Measurements from ENCODE around the gene ATP5F1D.

ATP5F1D gene

DNA sequence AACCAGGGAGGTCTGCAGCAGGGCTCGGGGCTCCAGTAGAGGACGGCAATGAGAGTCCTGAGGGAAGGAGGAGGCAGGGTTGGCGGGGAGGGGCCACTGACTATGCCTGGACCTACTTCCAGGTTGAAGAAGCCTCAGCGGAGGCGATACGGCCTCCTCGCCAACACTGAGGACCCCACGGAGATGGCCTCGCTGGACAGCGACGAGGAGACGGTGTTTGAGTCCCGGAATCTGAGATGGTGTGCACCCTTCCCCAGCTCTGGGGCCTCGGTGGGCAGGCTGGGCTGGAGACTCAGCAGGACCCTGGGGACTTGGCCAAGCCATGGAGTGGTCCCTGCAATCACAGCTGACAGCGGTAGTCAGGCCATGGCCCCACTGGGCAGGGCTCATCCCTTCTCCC lies 35.5 kb downstream of the ATP5F1D start:
- no peak for TF ChIP-seq CTCF (IDR thresholded peaks at IDR 0.05; ENCODE audit: borderline replicate concordance, insufficient read depth, low read depth, low read length)
- no peak overlapping the region for H3K4me3 ChIP-seq (ENCODE audit: low read depth, low read length)

- no peak overlapping the region for H3K4me3 ChIP-seq (ENCODE audit: low read depth, low read length)
- no peak for TF ChIP-seq CTCF (IDR thresholded peaks at IDR 0.05; ENCODE audit: borderline replicate concordance, insufficient read depth, low read depth, low read length)
Measured at GRCh38 chr19:1278074-1278473, 36.5 kb downstream of the ATP5F1D start.

- no peak overlapping the region for H3K4me3 ChIP-seq (ENCODE audit: low read depth, low read length)
- TF ChIP-seq CTCF (IDR thresholded peaks at IDR 0.05; ENCODE audit: borderline replicate concordance, insufficient read depth, low read depth, low read length) = no peak
Measured at GRCh38 chr19:1278713-1279660, 37.4 kb downstream of the ATP5F1D start.

DNA sequence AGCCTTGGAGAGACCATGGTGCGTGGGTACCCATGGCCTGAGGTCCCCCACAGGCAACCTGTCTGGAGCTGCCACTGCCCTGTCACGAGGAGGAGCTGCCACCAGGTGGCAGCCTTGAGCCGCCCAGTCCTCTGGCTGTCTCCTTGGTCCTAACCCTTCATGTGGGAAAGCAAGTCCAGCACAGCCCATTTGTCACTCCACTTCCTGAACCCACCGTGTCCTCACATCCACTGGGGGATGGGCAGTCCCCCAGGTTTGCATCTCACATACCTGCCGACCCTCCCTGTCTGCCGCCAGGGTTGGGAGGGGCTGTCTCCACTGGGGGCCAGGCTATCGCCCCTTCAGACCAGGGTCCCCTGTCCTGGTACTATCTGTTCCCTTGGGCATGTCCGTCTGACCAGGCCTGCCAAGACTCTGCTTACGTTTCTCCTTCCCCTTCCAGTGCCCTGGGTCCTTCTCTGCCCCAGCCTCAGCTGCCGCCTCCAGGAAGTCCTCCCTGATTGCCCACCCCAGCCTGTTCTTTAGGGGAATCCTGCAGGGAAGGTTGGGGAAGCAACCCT lies 38.3 kb downstream of the ATP5F1D start:
- TF ChIP-seq CTCF (IDR thresholded peaks at IDR 0.05; ENCODE audit: borderline replicate concordance, insufficient read depth, low read depth, low read length) = peak; percentile 98
- H3K4me3 ChIP-seq (ENCODE audit: low read depth, low read length) = no peak overlapping the region

- TF ChIP-seq CTCF (IDR thresholded peaks at IDR 0.05; ENCODE audit: borderline replicate concordance, insufficient read depth, low read depth, low read length) = no peak
- H3K4me3 ChIP-seq (ENCODE audit: low read depth, low read length) = no peak overlapping the region
Measured at GRCh38 chr19:1280636-1281568, 39.4 kb downstream of the ATP5F1D start.

GRCh38 chr19:1281569-1282287 lies 40.2 kb downstream of the ATP5F1D start:
- no peak for TF ChIP-seq CTCF (IDR thresholded peaks at IDR 0.05; ENCODE audit: borderline replicate concordance, insufficient read depth, low read depth, low read length)
- H3K4me3 ChIP-seq (ENCODE audit: low read depth, low read length) = no peak overlapping the region
